Raji (cell line): ENCODE measurements around the gene VMP1.

Source experiments
- POLR2A ChIP-seq: IDR thresholded peaks from 2 replicates; pipeline ENCODE4 v1.6.1; 2011; ENCODE audit warnings: low read depth, low read length, control low read depth; ENCODE audit not compliant: insufficient read depth

Gene VMP1

DNA sequence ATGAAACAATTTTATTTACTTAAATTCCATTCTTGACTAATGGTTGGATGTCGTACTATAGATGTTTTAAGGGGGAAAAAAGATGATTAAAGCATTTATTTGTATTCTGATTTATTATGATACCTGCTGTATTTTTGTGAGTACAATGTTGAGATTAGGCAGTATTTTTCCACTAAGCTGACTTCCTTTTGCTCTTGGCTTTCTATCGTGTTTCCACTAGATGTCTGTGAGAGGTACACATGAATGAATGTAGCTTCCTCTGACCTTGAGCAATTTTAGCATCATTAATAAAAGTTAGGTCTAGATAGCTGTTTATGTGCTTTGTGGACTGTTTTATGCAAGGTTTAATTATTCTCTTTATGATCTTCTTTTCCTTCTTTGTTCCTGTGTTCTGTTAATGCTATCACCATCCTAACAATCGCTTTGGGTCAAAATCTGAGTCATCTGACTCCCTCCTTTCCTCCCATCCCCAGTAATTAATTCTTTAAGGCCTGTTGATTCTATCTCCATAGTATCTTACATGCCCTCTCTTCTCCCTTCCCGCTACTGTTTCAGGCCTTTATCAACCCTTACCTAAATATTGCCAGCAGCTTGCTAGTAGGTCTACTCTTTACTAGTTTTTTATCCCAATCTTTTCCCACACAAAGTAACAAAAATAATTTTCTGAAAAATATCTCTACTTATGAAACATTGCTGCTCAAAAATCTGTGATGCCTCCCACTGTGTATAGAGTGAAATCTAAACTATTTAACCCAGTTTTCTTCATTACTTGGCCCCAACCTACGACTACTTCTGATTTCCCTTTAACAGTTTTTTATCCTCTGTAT, 76.0 kb downstream of the VMP1 start:
- TF ChIP-seq POLR2A = no peak

DNA sequence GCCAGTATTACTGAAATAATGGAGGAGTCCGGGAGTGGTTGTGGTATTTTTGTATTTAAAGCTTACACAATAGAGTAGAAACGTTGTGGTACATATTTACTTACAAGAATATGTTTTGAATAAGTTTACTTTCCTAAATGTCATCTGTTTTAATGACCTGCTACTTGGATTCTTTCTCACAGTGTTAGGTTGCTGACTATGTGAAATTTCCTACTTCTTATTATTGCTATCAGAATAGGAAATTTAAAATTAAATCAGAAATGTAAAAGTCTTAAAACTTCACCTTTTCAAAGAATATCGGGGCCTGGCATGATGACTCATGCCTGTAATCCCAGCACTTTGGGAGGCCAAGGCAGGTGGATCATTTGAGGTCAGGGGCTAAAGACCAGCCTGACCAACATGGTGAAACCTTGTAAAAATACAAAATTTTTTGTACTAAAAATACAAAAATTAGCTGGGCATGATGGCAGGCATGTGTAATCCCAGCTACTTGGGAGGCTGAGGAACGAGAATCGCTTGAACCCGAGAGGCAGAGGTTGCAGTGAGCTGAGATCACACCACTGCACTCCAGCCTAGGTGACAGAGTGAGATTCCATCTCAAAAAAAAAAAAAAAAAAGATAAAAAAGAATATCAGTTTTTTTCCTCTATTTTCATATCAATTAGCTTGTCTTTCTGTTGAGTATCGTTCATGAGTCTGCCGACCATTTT, 77.8 kb downstream of the VMP1 start:
- no peak for TF ChIP-seq POLR2A

DNA sequence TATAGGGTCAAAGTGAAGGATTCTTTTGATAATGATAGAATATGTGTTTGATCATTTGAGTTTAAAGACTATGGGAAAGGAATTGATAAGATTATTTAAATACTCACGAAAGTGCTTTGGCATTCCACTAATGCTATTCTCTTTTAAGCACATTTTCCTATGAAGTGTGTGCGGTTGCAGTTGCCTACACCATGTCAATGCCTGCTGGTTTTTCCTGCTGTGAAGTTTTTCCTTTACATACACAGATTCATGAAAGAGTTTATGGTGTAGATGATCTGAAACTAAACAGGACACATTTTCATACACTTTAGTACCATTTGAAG, 78.7 kb downstream of the VMP1 start:
- no peak for TF ChIP-seq POLR2A

DNA sequence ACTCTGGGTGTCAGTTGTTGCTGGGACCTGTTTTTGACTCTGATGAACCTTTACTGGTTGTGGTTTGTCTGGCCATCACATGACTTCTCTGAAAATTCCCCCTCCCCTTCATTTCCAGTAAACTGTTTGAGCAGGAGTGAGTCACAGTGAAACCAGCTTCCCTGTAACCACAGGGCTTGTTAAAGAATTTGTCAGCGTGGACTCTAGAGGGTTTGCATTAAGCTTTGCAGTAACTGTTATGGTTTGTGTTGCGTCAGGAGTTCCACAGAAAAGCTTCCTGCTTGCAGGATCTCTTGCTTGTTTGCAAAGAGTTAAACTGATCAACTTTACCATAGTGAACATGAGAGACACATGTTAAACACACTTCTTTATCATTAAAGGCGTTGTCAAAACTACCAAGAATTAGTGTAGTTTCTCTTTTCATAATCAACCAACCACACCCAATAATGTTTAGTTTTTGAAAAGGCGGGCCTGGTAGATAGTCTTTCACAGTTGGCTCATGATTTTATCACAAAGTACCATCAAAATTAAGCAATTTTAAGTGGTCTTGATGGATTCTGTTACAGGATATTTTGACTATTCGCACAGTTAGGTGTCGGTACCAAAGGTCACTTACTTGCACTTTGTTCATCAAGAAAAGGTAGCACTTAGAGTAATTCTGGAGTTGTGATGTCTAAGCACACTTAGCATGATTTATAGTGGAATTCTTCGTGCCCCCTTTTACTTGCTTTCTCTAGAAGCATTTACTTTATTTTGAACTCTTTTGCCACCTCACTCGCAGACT, 79.3 kb downstream of the VMP1 start:
- TF ChIP-seq POLR2A = peak; percentile 78

DNA sequence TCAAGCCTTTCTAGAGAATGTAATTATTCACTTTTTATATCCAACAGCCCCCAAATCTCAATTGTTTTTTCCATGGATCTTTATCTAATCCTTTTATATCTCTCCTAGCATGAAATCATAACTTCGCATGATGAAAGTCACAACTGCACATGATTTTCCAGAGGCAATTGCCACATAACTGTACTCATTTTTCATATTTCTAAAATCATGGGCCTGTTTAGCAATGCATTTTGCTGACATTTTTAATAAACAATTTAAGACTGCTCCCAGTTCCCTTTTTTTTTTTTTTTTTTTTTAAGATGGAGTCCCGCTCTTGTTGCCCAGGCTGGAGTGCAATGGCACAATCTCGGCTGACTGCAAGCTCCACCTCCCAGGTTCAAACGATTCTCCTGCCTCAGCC, 83.5 kb downstream of the VMP1 start:
- no peak for TF ChIP-seq POLR2A

DNA sequence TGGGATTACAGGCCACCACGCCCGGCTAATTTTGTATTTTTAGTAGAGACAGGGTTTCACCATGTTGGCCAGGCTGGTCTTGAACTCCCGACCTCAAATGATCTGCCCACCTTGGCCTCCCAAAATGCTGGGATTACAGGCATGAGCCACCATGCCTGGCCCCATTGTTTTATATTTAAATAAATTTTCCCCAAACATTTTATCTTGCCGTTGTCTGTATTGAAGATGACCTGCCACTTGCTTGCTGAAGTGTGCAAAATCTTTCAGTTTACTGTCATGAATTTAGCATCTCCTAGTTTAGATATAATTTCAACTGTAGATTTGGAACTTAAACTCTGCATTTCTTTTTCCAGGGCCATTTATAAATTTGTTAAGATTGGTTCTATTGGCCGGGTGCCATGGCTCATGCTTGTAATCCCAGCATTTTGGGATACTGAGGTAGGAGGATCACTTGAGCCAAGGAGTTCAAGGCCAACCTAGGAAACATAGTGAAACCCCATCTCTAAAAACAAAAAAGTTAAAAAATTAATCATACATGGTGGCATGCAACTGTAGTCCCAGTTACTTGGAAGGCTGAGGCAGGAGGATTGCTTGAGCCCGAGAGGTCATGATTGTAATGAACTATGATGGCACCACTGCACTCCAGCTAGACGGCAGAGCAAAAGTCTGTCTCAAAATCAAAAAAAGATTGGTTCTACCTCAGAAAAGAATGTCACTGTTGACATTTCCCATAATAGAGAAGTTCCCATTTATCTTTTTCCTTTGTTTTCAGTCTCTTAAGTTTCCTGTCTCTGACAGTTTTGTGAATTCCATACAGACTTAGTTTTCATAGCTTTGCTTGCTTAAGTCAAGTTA, 84.4 kb downstream of the VMP1 start:
- TF ChIP-seq POLR2A = no peak

DNA sequence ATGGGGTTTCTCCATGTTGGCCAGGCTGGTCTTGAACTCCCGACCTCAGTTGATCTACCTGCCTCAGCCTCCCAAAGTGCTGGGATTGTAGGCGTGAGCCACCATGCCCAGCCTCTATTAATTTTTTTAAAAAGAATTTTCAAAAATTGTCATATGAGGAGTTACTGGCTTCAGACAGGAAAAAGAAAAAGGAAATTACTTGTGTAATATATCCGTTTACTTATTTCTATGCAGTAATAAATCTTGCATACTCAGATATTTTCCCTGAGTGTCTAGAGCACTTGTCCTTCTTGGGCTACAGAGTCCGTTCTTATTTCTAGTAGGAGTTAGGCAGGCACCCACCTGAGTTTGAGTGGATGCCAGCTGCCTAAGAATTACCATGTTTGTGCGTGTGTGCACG, 85.8 kb downstream of the VMP1 start:
- no peak for TF ChIP-seq POLR2A

DNA sequence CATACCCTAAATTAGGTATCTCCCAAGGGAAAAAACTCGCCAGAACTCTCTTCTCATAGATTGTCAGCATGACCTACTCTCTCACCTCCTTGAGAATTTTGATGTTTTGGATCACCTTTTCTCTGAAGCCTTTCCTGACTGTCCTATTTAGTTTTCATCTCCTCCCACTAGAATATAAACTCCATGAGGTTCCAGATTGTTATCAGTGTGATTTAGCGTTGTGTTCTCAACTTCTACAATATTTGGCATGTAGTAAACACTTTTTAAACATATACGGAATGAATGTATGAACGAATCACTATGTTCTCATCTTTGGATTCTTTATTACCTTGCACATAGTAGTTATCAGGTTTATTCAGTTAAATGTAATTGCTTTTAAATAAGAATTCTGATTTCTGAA, 88.7 kb downstream of the VMP1 start:
- no peak for TF ChIP-seq POLR2A

DNA sequence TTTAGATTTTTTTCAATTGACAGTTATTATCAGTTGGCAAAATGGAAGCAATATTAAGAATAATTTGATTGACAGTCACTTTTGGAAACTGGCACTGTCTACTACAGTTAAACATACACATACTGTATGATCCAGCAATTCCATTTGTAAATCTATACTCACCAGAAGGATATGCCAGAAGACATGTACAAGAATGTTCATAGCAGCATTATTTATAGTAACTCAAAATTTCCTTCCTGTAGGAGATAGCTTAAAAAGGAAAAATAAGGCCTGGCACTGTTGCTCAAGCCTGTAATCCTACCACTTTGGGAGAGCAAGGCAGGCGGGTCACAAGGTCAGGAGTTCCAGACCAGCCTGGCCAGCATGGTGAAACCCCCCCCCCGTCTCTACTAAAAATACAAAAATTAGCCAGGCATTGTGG, 89.3 kb downstream of the VMP1 start:
- no peak for TF ChIP-seq POLR2A

DNA sequence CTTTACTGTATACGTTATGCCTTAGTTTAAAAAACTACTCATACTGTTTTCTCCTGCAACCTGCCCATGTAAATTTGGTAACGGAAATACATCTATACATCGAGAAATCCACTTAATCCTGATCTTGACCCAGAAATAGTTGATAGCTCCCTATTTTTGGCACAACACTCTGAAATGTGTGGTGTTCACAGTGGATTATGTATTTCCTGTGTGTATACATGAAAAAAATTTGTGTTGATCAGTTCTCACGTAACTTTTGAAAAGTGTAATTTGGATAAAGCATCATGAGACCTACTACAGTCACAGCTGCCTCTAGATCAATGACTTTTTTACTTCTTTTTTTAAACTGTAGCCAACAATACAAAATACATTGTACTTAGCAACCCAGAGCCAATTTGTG, 90.7 kb downstream of the VMP1 start:
- TF ChIP-seq POLR2A = no peak

DNA sequence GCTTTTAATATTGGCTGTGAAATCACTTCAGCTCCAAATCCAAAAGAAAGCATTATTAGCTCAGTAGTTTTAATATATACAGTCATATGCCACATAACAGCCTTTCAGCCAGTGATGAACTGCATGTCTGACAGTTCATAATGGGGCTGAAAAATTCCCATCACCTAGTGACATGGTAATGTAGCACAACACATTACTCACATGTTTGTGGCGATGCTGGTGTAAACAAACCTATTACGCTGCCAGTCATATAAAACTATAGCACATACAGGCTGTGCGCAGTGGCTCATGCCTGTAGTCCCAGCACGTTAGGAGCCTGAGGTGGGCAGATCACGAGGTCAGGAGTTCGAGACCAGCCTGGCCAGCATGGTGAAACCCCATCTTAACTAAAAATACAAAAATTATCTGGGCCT, 93.1 kb downstream of the VMP1 start:
- no peak for TF ChIP-seq POLR2A

DNA sequence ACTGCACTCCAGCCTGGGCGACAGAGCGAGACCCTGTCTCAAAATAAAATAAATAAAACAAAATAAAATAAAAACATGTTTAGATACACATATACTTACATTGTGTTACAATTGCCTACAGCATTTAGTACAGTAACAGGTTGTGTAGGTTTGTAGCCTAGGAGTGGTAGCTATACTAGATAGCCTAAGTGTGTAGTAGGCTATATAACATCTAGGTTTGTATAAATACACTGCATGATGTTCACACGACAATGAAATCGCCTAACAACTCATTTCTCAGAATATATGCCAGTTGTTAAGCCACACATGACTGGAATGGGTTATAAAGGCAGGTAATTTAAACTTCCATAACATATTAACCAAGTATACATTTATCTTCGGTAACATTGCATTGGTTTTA, 94.7 kb downstream of the VMP1 start:
- no peak for TF ChIP-seq POLR2A

DNA sequence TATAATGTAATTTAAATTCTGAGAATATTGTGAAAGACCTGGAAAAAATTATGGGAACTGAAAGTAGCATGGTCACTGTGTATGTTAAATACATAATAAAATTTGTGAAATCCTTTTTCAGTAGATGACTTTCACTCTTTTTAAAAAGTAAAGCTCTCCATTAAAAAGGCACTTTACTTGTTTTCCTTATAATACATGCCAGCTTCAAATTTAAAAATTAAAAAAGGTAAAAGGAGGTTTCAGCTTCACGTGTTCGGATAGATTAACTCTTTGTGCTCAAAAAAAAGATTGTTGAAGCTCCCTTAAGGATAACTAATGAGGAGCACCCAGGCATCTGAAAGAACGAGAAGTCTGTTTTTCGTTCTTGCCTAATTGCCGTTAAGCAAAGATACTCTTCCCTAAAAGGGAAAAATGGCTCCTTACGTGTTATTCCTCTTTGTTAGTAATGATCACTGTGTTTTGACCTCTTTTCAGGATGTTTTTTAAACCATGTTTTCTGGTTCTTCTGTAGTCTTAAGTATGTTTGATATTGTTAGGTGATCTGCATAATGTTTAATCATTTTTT, 97.5 kb downstream of the VMP1 start:
- TF ChIP-seq POLR2A = no peak

DNA sequence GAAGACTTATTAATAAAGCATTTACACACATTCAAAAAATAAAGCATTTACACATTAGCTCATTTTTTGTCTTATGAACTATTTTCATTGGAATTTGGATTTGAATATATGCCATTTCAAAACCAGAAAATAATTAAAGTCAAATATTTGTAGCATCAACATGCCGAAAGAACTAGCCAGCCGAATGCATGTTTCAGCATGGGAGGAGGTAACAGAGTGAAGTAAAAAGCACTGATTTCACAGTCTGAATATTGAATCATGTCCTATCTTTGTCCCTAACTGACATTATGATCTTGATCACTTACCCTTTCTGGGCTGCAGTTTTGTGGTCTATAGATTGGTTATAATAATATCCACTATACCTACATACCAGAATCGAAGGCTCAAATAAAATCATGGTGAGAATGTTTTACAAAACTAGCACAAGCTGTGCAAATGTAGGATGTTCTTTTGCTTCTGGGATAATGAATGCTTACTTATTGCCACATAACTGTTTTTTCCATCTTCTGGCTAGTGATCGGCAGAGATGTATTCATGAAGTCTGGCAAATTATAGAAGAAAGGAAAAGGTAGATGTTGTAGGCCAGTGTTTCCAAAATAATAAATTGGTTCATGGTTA, 100.5 kb downstream of the VMP1 start:
- no peak for TF ChIP-seq POLR2A

DNA sequence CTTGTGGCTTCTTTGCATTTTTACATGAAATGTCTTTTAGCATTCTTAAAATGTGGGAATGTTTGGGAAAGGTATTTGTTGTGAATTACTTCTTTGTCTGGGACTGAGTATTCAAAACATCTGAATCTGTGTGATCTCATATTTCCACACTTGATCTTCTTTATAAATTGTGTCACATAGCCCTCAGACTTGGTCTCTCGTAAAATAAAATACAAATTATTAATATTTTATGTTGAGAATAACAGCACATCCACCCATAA, 103.4 kb downstream of the VMP1 start:
- TF ChIP-seq POLR2A = no peak

DNA sequence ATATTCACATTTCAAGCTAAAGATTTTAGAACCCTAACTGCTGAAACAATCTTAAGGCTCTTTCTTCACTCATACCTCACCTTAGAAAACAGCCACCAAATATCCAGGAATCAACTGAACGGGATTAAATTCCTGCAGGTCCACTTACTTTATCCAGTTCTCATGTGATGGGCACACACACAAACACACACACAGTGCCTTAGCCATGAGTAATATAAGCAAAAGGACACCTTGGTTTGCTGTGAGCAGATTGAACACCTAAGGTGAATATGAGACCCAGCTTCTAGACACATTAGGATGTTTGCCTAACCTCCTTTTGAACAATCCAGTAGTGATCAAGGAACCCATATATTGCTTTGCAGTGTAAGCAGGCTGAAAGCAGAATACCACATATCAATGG, 103.8 kb downstream of the VMP1 start:
- no peak for TF ChIP-seq POLR2A
